ENCODE measurements around the gene GOPC.

DNA sequence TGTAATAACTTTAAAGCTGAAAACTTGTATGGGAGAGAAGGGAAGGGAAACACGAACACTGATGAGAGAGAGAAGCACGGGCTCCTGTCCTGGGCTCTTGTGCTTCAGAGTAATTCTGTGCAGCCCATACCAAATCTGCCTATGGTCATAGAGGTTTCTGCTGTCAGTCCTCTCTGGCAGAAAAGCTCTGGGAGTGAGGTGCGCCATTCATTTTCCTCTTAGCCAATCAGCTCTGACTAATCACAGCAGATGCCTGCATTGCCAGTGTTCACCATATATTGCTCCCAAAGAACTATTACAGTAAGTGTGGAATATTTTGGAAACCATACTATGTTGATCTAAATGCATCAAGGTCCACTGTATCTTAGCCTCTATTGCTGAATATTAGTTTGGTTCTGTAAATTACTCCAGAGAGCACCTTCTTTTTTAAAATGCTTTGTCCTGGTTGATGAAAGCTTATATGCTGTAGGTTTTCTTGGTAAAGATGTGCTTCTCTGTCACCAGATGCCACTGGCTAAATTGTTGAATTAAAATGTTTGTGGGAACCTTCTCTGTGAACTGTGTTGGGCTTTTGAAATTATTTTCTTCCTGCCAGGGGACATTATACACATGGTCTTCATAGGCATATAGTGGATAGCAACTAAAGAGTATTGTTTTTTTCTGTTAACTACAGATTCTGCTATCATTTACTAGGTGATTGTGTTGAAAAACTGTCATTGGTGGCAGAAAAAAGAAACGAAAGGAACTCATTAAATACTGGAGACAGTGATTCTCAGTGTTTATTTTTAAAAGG is 81.5 kb downstream of the GOPC start:
- TF ChIP-seq, protein P1, sequence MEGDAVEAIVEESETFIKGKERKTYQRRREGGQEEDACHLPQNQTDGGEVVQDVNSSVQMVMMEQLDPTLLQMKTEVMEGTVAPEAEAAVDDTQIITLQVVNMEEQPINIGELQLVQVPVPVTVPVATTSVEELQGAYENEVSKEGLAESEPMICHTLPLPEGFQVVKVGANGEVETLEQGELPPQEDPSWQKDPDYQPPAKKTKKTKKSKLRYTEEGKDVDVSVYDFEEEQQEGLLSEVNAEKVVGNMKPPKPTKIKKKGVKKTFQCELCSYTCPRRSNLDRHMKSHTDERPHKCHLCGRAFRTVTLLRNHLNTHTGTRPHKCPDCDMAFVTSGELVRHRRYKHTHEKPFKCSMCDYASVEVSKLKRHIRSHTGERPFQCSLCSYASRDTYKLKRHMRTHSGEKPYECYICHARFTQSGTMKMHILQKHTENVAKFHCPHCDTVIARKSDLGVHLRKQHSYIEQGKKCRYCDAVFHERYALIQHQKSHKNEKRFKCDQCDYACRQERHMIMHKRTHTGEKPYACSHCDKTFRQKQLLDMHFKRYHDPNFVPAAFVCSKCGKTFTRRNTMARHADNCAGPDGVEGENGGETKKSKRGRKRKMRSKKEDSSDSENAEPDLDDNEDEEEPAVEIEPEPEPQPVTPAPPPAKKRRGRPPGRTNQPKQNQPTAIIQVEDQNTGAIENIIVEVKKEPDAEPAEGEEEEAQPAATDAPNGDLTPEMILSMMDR (IDR thresholded peaks at IDR 0.05), result no peak
- TF ChIP-seq POLR2A (IDR thresholded peaks at IDR 0.05), result no peak
